ENCODE measurements around the gene SLMAP. TPM values are rescaled to one million over a fixed set of nuclear protein-coding genes. Genes with fewer than 3 reads are reported as not detected.

Gene SLMAP
- total and polyA plus RNA-seq, 2 experiments from 2014 or later: 32.1 to 73.0 TPM

DNA sequence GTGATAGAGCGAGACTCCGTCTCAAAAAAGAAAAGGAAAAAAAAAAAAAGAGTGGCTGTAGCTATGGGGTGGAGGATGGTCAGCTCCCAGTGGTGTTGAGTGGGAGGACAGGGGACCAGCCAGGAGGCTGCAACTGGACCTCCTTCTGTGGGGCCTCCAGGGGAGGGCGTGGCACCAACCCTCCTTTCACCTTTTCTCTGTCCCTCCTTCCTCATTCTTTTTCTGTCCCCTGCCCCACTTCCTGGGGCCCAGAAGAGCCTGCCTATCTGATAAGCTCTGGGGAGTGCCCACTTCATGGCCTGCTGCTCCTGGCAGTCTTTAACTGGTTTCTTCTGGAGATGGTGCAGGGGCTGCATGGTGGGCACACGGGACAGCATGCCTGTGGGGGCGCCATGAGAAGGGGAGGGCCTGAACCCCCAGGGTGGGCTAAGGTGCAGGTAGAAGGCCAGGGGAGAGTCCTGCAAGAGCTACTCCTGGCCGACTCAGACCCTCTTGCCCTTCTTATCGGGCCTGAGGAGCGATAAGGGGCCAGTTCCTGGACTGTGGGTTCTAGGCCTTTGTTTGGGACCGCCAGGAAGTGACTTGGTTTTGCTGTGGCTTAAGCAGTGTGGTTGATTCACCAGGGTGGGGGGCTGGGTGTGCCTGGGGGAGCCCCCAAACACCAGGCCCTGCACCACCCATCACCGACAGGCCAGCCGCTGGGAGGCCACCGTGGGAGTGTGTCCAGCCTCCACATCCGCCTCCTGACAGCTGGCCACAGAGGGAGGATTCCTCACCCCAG is 202.7 kb downstream of the SLMAP start:
- peaks cover 9% of the 10 kb centered on the region; the same call in 1 of the 2 replicates for H3K4me1 ChIP-seq (ENCODE audit: insufficient read depth)
- DNase-seq (ENCODE audit: low spot score) (no peak), ATAC-seq (no peak)
- peaks cover 7% of the 10 kb centered on the region for H3K27me3 Mint-ChIP-seq (ENCODE audit: insufficient read depth, low read depth, poor library complexity)
- H3K4me2 ChIP-seq: no peak overlapping the region
- no peaks in the 10 kb centered on the region for H3K27me3 ChIP-seq (ENCODE audit: insufficient read depth)
- no peak overlapping the region for H3K27ac ChIP-seq (ENCODE audit: low read depth)
- no peaks in the 10 kb centered on the region for H3K36me3 Mint-ChIP-seq (ENCODE audit: low read depth)
- no peaks in the 10 kb centered on the region for H3K79me2 ChIP-seq (replicated peaks; ENCODE audit: insufficient read depth)
- H2AFZ ChIP-seq: no peak overlapping the region
- no peaks in the 10 kb centered on the region for H3K9me2 ChIP-seq (ENCODE audit: insufficient read depth)
- H3K4me3 Mint-ChIP-seq: no peak overlapping the region
- H3K4me3 ChIP-seq: no peak overlapping the region
- H3F3A ChIP-seq (replicated peaks; ENCODE audit: low read depth): 0 out of 2 replicates have a peak, but pooled peaks cover 2% of the 10 kb centered on the region
- no peak for TF ChIP-seq EZH2 (IDR thresholded peaks at IDR 0.05; ENCODE audit: low read depth, unreplicated experiment)
- TF ChIP-seq, protein P1, sequence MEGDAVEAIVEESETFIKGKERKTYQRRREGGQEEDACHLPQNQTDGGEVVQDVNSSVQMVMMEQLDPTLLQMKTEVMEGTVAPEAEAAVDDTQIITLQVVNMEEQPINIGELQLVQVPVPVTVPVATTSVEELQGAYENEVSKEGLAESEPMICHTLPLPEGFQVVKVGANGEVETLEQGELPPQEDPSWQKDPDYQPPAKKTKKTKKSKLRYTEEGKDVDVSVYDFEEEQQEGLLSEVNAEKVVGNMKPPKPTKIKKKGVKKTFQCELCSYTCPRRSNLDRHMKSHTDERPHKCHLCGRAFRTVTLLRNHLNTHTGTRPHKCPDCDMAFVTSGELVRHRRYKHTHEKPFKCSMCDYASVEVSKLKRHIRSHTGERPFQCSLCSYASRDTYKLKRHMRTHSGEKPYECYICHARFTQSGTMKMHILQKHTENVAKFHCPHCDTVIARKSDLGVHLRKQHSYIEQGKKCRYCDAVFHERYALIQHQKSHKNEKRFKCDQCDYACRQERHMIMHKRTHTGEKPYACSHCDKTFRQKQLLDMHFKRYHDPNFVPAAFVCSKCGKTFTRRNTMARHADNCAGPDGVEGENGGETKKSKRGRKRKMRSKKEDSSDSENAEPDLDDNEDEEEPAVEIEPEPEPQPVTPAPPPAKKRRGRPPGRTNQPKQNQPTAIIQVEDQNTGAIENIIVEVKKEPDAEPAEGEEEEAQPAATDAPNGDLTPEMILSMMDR (conservative IDR thresholded peaks at IDR 0.05; ENCODE audit: low read depth in 2 of 2): no peak
- no peak for TF ChIP-seq CREB1 (CRISPR knock-in tag; IDR thresholded peaks at IDR 0.05; ENCODE audit: low read depth)
- TF ChIP-seq, protein P2, sequence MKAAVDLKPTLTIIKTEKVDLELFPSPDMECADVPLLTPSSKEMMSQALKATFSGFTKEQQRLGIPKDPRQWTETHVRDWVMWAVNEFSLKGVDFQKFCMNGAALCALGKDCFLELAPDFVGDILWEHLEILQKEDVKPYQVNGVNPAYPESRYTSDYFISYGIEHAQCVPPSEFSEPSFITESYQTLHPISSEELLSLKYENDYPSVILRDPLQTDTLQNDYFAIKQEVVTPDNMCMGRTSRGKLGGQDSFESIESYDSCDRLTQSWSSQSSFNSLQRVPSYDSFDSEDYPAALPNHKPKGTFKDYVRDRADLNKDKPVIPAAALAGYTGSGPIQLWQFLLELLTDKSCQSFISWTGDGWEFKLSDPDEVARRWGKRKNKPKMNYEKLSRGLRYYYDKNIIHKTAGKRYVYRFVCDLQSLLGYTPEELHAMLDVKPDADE (IDR thresholded peaks at IDR 0.05): no peak
- no peak for TF ChIP-seq POLR2AphosphoS5 (IDR thresholded peaks at IDR 0.05; ENCODE audit: low read depth)
- TF ChIP-seq, protein P3, sequence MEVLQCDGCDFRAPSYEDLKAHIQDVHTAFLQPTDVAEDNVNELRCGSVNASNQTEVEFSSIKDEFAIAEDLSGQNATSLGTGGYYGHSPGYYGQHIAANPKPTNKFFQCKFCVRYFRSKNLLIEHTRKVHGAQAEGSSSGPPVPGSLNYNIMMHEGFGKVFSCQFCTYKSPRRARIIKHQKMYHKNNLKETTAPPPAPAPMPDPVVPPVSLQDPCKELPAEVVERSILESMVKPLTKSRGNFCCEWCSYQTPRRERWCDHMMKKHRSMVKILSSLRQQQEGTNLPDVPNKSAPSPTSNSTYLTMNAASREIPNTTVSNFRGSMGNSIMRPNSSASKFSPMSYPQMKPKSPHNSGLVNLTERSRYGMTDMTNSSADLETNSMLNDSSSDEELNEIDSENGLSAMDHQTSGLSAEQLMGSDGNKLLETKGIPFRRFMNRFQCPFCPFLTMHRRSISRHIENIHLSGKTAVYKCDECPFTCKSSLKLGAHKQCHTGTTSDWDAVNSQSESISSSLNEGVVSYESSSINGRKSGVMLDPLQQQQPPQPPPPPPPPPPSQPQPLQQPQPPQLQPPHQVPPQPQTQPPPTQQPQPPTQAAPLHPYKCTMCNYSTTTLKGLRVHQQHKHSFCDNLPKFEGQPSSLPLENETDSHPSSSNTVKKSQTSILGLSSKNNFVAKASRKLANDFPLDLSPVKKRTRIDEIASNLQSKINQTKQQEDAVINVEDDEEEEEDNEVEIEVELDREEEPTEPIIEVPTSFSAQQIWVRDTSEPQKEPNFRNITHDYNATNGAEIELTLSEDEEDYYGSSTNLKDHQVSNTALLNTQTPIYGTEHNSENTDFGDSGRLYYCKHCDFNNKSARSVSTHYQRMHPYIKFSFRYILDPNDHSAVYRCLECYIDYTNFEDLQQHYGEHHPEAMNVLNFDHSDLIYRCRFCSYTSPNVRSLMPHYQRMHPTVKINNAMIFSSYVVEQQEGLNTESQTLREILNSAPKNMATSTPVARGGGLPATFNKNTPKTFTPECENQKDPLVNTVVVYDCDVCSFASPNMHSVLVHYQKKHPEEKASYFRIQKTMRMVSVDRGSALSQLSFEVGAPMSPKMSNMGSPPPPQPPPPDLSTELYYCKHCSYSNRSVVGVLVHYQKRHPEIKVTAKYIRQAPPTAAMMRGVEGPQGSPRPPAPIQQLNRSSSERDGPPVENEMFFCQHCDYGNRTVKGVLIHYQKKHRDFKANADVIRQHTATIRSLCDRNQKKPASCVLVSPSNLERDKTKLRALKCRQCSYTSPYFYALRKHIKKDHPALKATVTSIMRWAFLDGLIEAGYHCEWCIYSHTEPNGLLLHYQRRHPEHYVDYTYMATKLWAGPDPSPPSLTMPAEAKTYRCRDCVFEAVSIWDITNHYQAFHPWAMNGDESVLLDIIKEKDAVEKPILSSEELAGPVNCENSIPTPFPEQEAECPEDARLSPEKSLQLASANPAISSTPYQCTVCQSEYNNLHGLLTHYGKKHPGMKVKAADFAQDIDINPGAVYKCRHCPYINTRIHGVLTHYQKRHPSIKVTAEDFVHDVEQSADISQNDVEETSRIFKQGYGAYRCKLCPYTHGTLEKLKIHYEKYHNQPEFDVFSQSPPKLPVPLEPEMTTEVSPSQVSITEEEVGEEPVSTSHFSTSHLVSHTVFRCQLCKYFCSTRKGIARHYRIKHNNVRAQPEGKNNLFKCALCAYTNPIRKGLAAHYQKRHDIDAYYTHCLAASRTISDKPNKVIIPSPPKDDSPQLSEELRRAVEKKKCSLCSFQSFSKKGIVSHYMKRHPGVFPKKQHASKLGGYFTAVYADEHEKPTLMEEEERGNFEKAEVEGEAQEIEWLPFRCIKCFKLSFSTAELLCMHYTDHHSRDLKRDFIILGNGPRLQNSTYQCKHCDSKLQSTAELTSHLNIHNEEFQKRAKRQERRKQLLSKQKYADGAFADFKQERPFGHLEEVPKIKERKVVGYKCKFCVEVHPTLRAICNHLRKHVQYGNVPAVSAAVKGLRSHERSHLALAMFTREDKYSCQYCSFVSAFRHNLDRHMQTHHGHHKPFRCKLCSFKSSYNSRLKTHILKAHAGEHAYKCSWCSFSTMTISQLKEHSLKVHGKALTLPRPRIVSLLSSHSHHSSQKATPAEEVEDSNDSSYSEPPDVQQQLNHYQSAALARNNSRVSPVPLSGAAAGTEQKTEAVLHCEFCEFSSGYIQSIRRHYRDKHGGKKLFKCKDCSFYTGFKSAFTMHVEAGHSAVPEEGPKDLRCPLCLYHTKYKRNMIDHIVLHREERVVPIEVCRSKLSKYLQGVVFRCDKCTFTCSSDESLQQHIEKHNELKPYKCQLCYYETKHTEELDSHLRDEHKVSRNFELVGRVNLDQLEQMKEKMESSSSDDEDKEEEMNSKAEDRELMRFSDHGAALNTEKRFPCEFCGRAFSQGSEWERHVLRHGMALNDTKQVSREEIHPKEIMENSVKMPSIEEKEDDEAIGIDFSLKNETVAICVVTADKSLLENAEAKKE (CRISPR knock-in tag; IDR thresholded peaks at IDR 0.05): no peak
- TF ChIP-seq ZNF114 (CRISPR knock-in tag; IDR thresholded peaks at IDR 0.05): no peak
- TF ChIP-seq NANOG (IDR thresholded peaks at IDR 0.05; ENCODE audit: borderline replicate concordance): no peak
- TF ChIP-seq JUNB (IDR thresholded peaks at IDR 0.05; ENCODE audit: unreplicated experiment): no peak
- TF ChIP-seq, protein P4, sequence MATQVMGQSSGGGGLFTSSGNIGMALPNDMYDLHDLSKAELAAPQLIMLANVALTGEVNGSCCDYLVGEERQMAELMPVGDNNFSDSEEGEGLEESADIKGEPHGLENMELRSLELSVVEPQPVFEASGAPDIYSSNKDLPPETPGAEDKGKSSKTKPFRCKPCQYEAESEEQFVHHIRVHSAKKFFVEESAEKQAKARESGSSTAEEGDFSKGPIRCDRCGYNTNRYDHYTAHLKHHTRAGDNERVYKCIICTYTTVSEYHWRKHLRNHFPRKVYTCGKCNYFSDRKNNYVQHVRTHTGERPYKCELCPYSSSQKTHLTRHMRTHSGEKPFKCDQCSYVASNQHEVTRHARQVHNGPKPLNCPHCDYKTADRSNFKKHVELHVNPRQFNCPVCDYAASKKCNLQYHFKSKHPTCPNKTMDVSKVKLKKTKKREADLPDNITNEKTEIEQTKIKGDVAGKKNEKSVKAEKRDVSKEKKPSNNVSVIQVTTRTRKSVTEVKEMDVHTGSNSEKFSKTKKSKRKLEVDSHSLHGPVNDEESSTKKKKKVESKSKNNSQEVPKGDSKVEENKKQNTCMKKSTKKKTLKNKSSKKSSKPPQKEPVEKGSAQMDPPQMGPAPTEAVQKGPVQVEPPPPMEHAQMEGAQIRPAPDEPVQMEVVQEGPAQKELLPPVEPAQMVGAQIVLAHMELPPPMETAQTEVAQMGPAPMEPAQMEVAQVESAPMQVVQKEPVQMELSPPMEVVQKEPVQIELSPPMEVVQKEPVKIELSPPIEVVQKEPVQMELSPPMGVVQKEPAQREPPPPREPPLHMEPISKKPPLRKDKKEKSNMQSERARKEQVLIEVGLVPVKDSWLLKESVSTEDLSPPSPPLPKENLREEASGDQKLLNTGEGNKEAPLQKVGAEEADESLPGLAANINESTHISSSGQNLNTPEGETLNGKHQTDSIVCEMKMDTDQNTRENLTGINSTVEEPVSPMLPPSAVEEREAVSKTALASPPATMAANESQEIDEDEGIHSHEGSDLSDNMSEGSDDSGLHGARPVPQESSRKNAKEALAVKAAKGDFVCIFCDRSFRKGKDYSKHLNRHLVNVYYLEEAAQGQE (IDR thresholded peaks at IDR 0.05; ENCODE audit: unreplicated experiment): no peak
- no peak for TF ChIP-seq STAT1 (IDR thresholded peaks at IDR 0.05; ENCODE audit: unreplicated experiment)
- TF ChIP-seq EZH2phosphoT487 (IDR thresholded peaks at IDR 0.05; ENCODE audit: unreplicated experiment): no peak
- TF ChIP-seq ZNF331 (CRISPR knock-in tag; IDR thresholded peaks at IDR 0.05; ENCODE audit: low read depth): no peak
- H4K20me1 ChIP-seq (replicated peaks; ENCODE audit: insufficient read depth): no peaks in the 10 kb centered on the region
- H3K27ac Mint-ChIP-seq: no peak overlapping the region
- H3K36me3 ChIP-seq (ENCODE audit: insufficient read depth): no peaks in the 10 kb centered on the region
- no peaks in the 10 kb centered on the region for H3K9me3 Mint-ChIP-seq
- H3K4me1 Mint-ChIP-seq: peaks cover 8% of the 10 kb centered on the region
